Measurements from ENCODE around the gene SSU72. TPM values are rescaled to one million over a fixed set of nuclear protein-coding genes. Genes with fewer than 3 reads are reported as not detected.
A peak's percentile ranks its signal among the peaks of the same experiment; 100 is the strongest.

SSU72 gene
- total and polyA plus RNA-seq, 8 donors: 45.7 to 215 (median 92.1) TPM

DNA sequence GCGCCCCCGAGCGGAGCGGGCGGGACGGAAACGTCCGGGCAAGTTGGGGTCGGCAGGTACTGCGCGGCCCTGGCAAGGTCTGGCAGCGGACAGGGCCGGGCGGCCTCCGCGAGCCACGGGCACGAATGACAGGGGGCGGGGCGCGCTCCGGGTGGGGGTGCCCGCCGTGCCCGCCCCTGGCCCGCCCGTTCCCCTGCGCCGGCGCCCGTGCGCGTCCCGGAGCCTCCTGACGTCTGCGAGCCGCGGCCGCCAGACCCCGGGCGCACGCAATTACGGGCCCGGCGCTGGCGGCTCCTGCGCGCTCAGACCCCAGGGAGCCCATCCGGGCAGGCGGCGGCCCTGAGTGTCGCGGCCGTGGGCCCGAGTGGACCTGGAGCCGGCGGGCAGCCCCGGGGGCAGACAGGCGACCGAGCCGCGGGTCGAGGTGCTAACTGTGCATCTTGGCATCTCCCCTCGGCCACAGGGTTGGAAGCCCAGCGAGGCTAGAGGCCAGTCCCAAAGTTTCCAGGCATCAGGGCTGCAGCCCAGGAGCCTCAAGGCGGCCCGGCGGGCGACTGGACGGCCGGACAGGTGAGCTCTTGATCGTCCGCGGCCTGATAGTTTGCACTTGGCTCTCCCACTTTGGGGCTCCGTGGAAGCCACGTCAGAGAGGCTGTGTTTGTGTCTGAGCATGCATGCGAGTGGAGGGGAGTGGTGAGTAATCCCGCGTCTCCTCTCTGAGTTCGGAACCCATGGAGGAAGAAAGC lies 41.6 kb upstream of the SSU72 start:
- peak overlapping the region; percentile 88 to 98 (median 93) for H3K4me3 ChIP-seq
- no peaks in the 10 kb centered on the region for H3K27me3 ChIP-seq
- peaks cover 0 to 20% (median 11%) of the 10 kb centered on the region in 4 donors for H3K36me3 ChIP-seq
- no peaks in the 10 kb centered on the region for H3K9me3 ChIP-seq
- TF ChIP-seq POLR2AphosphoS5 (IDR thresholded peaks at IDR 0.05) (no peak), POLR2A (IDR thresholded peaks at IDR 0.05) (no peak)
- 3 to 36% (median 4%) methylated on average over 15 to 80 of the region's 80 CpGs for WGBS, 5 donors
- peak; percentile 58 to 71 for DNase-seq
- peak overlapping the region; percentile 99 to 100 (median 100) for H3K27ac ChIP-seq
- intact Hi-C loops (cut with DNase I; ENCODE audit: low total_unique reads): no loop called here
- peaks cover 23 to 63% (median 47%) of the 10 kb centered on the region in 4 donors for H3K4me1 ChIP-seq

DNA sequence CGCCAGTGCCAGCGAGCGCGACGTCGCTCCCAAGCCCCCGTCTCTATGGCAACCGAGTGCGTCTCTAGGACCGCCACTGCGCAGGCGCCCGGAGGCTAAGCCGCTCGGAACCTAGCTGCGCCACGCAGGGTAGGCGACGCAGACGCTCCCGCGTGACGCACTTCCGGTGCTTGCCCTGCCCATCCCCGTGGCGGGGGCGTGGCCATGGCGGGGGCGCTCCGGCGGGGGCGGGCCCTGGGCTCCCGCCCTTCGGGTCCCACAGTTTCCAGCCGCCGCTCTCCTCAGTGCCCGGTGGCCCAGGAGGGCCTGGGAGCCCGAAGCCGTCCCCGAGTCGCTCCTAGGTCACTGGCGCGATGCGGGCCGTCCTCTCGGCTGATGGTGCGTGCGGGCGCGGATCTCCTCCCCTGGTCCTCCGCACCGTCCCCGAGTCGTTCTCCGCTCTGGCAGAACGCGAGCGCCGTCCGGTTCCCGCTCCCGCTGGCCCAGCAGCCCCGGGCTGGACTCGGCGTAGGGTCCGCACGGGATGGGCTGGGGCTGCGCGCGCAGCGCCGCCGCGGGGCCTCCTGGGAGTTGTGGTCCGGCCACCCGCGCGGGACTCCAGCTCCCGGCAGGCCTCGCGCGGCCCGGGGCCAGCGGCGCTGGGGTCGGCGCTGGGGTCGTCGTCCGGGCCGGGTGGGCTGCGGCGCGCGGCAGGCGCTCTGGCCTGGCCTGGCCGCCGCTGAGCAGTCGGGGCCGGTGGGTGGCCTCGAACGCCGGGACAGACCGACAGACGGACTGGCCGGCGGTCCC lies 40.8 kb upstream of the SSU72 start, which contains the start of gene MIB2:
Gene MIB2 (plus strand): TSS at position 245 of the 789 bp plus-strand sequence. CDS start 7,953 bp downstream, outside the sequence.
- 0% methylated on average over 17 to 107 of the region's 107 CpGs for WGBS, 5 donors
- Histone ChIP-seq H3K27me3 (no peaks in the 10 kb centered on the region), H3K27ac (peak within 1 kb of the TSS; percentile 99 to 100 (median 100)), H3K4me3 (peak within 1 kb of the TSS; percentile 88 to 98 (median 93)), H3K36me3 (peaks cover 0 to 20% (median 11%) of the 10 kb centered on the region in 4 donors), H3K4me1 (peaks cover 23 to 56% (median 43%) of the 10 kb centered on the region in 4 donors), H3K9me3 (no peaks in the 10 kb centered on the region)
- TF ChIP-seq POLR2A (IDR thresholded peaks at IDR 0.05) (no peak), EP300 (IDR thresholded peaks at IDR 0.05) (no peak), POLR2AphosphoS5 (IDR thresholded peaks at IDR 0.05) (peak; percentile 80 to 89 (median 85))
- TF ChIP-seq, protein P1, sequence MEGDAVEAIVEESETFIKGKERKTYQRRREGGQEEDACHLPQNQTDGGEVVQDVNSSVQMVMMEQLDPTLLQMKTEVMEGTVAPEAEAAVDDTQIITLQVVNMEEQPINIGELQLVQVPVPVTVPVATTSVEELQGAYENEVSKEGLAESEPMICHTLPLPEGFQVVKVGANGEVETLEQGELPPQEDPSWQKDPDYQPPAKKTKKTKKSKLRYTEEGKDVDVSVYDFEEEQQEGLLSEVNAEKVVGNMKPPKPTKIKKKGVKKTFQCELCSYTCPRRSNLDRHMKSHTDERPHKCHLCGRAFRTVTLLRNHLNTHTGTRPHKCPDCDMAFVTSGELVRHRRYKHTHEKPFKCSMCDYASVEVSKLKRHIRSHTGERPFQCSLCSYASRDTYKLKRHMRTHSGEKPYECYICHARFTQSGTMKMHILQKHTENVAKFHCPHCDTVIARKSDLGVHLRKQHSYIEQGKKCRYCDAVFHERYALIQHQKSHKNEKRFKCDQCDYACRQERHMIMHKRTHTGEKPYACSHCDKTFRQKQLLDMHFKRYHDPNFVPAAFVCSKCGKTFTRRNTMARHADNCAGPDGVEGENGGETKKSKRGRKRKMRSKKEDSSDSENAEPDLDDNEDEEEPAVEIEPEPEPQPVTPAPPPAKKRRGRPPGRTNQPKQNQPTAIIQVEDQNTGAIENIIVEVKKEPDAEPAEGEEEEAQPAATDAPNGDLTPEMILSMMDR (IDR thresholded peaks at IDR 0.05): no peak
- peak; percentile 97 to 99 for DNase-seq
- intact Hi-C loops (cut with DNase I; ENCODE audit: low total_unique reads): no loop called here

DNA sequence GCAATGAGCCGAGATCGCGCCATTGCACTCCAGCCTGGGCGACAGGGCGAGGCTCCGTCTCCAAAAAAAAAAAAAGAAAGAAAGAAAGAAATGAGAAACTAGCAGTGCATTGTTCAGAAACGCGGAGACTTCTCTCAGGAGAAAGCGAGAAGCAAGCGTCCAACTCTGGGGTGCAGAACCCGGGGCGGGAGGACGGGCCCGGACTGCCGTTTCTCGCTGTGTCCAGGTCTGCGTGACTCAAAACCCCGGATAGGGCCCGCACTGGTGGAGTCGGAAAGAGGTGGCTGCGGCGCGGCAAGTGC lies 40.2 kb upstream of the SSU72 start:
- Histone ChIP-seq H3K36me3 (peaks cover 0 to 20% (median 11%) of the 10 kb centered on the region in 4 donors), H3K9me3 (no peaks in the 10 kb centered on the region), H3K27ac (peak overlapping the region; percentile 99 to 100 (median 100)), H3K4me1 (peaks cover 23 to 51% (median 41%) of the 10 kb centered on the region in 4 donors), H3K4me3 (peak overlapping the region; percentile 88 to 98 (median 93)), H3K27me3 (no peaks in the 10 kb centered on the region)
- TF ChIP-seq POLR2A (IDR thresholded peaks at IDR 0.05) (no peak), EP300 (IDR thresholded peaks at IDR 0.05) (no peak), POLR2AphosphoS5 (IDR thresholded peaks at IDR 0.05) (no peak)
- TF ChIP-seq, protein P1 (IDR thresholded peaks at IDR 0.05): no peak
- WGBS, 5 donors: 0 to 1% (median 1%) methylated on average over 23 of the region's 23 CpGs
- no peak for DNase-seq
- intact Hi-C loops (cut with DNase I; ENCODE audit: low total_unique reads): no loop called here

DNA sequence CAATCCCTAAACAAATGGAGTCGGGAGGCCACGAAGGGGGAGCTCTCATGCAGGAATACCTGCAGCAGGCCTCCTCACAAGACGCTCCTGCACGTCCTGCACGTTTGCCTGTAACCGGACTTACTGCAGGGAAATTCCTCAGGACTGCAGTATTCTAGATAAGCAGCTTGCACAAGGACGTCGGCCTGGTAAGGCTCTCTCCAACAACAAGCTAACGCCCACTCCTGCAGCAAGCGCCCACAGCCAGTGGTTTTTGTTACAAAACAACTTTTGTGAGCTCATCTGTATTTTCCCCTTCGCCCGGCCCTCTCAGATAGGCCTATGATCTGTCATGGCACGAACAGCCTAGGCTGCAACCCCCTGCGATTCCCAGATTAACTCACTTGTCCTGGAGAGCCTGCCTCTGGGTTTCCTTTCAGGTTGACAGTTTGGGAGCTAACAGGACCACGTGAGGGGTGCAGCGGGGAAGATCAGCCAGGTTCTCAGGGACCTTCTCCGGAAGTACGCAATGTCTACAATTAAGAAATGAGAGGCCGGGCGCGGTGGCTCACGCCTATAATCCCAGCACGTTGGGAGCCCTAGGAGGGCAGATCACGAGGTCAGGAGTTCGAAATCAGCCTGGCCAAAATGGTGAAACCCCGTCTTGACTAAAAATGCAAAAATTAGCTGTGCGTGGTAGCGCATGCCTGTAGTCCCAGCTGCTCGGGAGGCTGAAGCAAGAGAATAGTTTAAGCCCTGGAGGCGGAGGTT lies 39.7 kb upstream of the SSU72 start:
- intact Hi-C loops (cut with DNase I; ENCODE audit: low total_unique reads): no loop called here
- H3K4me1 ChIP-seq: peaks cover 23 to 47% (median 38%) of the 10 kb centered on the region in 4 donors
- no peak for TF ChIP-seq POLR2A (IDR thresholded peaks at IDR 0.05)
- TF ChIP-seq, protein P1 (IDR thresholded peaks at IDR 0.05): no peak
- TF ChIP-seq POLR2AphosphoS5 (IDR thresholded peaks at IDR 0.05): peak in 1 of 3 donors; percentile 20
- TF ChIP-seq EP300 (IDR thresholded peaks at IDR 0.05): no peak
- H3K4me3 ChIP-seq: peak overlapping the region; percentile 88 to 98 (median 93)
- DNase-seq: peak; percentile 40 to 89
- 7 to 16% (median 8%) methylated on average over 29 to 30 of the region's 30 CpGs for WGBS, 5 donors
- H3K27ac ChIP-seq: peak overlapping the region; percentile 99 to 100 (median 100)
- no peaks in the 10 kb centered on the region for H3K9me3 ChIP-seq
- no peaks in the 10 kb centered on the region for H3K27me3 ChIP-seq
- H3K36me3 ChIP-seq: peaks cover 0 to 18% (median 11%) of the 10 kb centered on the region in 4 donors

All from stomach (tissue), 9 donors.